Measurements from ENCODE around the gene GRXCR1. TPM values are rescaled to one million over a fixed set of nuclear protein-coding genes. Genes with fewer than 3 reads are reported as not detected.

The GRXCR1 gene
- polyA plus RNA-seq (2013, experiment 1 of 4), result not detected
- not detected for polyA plus RNA-seq (2013, experiment 2 of 4)
- not detected for polyA plus RNA-seq (2013, experiment 3 of 4)
- polyA plus RNA-seq (2013, experiment 4 of 4), result 0.24 TPM

- 83 to 100% methylated on average over 1 of the region's 2 CpGs for WGBS, 2 experiments
- Histone ChIP-seq H3K27ac (ENCODE audit: insufficient read depth, low read depth, low read length, poor library complexity, severe bottlenecking) (no peak within 1 kb of the TSS), H3K4me1 (ENCODE audit: control insufficient read depth, insufficient read depth, low read length) (no peaks in the 10 kb centered on the region), H3K27me3 (ENCODE audit: control insufficient read depth, insufficient read depth, low read length, poor library complexity, severe bottlenecking) (no peaks in the 10 kb centered on the region), H3K36me3 (ENCODE audit: control insufficient read depth, insufficient read depth, low read length) (no peaks in the 10 kb centered on the region), H3K9me3 (ENCODE audit: control insufficient read depth, low read length) (no peaks in the 10 kb centered on the region), H3K4me3 (ENCODE audit: insufficient read depth, low read depth, low read length) (no peak within 1 kb of the TSS)
These were observed at the start of gene GRXCR1 for GRCh38 chr4:42892413-42892812. Gene GRXCR1, plus strand, starts transcription at chr4:42892713. Its CDS starts 554 bp downstream, at chr4:42893267.

- 95 to 98% methylated on average over 2 of the region's 2 CpGs for WGBS, 2 experiments
- H3K36me3 ChIP-seq (ENCODE audit: control insufficient read depth, insufficient read depth, low read length), result no peaks in the 10 kb centered on the region
- no peaks in the 10 kb centered on the region for H3K27me3 ChIP-seq (ENCODE audit: control insufficient read depth, insufficient read depth, low read length, poor library complexity, severe bottlenecking)
- no peaks in the 10 kb centered on the region for H3K9me3 ChIP-seq (ENCODE audit: control insufficient read depth, low read length)
- no peak overlapping the region for H3K4me3 ChIP-seq (ENCODE audit: insufficient read depth, low read depth, low read length)
- no peaks in the 10 kb centered on the region for H3K4me1 ChIP-seq (ENCODE audit: control insufficient read depth, insufficient read depth, low read length)
- no peak overlapping the region for H3K27ac ChIP-seq (ENCODE audit: insufficient read depth, low read depth, low read length, poor library complexity, severe bottlenecking)
These were observed 48.8 kb upstream of the GRXCR1 start for GRCh38 chr4:42843694-42844093.

- 91 to 98% methylated on average over 3 of the region's 3 CpGs for WGBS, 2 experiments
- no peaks in the 10 kb centered on the region for H3K27me3 ChIP-seq (ENCODE audit: control insufficient read depth, insufficient read depth, low read length, poor library complexity, severe bottlenecking)
These were observed 48.0 kb upstream of the GRXCR1 start for GRCh38 chr4:42844422-42845070.

GRCh38 chr4:42845586-42845985 lies 46.9 kb upstream of the GRXCR1 start:
- 79 to 86% methylated on average over 1 of the region's 1 CpG for WGBS, 2 experiments
- H3K4me3 ChIP-seq (ENCODE audit: insufficient read depth, low read depth, low read length), result no peak overlapping the region
- no peak overlapping the region for H3K27ac ChIP-seq (ENCODE audit: insufficient read depth, low read depth, low read length, poor library complexity, severe bottlenecking)
- H3K27me3 ChIP-seq (ENCODE audit: control insufficient read depth, insufficient read depth, low read length, poor library complexity, severe bottlenecking), result no peaks in the 10 kb centered on the region
- no peaks in the 10 kb centered on the region for H3K36me3 ChIP-seq (ENCODE audit: control insufficient read depth, insufficient read depth, low read length)
- no peaks in the 10 kb centered on the region for H3K9me3 ChIP-seq (ENCODE audit: control insufficient read depth, low read length)
- H3K4me1 ChIP-seq (ENCODE audit: control insufficient read depth, insufficient read depth, low read length), result no peaks in the 10 kb centered on the region

More at GRCh38 chr4:42844422-42845070, 48.0 kb upstream of the GRXCR1 start:
- no peaks in the 10 kb centered on the region for H3K9me3 ChIP-seq (ENCODE audit: control insufficient read depth, low read length)
- no peak overlapping the region for H3K4me3 ChIP-seq (ENCODE audit: insufficient read depth, low read depth, low read length)
- H3K27ac ChIP-seq (ENCODE audit: insufficient read depth, low read depth, low read length, poor library complexity, severe bottlenecking), result no peak overlapping the region
- H3K4me1 ChIP-seq (ENCODE audit: control insufficient read depth, insufficient read depth, low read length), result no peaks in the 10 kb centered on the region
- no peaks in the 10 kb centered on the region for H3K36me3 ChIP-seq (ENCODE audit: control insufficient read depth, insufficient read depth, low read length)

DNA sequence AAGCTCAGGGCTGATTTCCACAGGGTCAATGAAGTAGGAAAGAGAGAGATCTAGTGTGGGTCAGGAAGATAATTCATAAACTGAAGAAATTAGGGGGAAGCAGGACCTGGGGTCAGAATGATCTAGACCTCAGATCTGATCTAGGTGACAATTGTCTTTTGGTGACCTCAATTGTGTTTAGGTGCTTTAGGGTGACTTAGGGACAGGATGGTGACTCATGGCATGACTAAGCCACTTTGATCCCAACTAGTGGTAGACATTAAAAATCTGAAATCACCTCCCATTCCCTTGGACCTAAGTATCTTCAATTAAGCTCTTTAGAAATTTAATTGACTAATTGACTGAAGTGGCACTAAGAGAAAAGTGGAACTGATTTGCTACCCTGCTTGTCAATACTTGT lies 36.7 kb upstream of the GRXCR1 start:
- Histone ChIP-seq H3K9me3 (ENCODE audit: control insufficient read depth, low read length) (no peaks in the 10 kb centered on the region), H3K36me3 (ENCODE audit: control insufficient read depth, insufficient read depth, low read length) (no peaks in the 10 kb centered on the region), H3K27ac (ENCODE audit: insufficient read depth, low read depth, low read length, poor library complexity, severe bottlenecking) (no peak overlapping the region), H3K27me3 (ENCODE audit: control insufficient read depth, insufficient read depth, low read length, poor library complexity, severe bottlenecking) (no peaks in the 10 kb centered on the region), H3K4me3 (ENCODE audit: insufficient read depth, low read depth, low read length) (no peak overlapping the region), H3K4me1 (ENCODE audit: control insufficient read depth, insufficient read depth, low read length) (no peaks in the 10 kb centered on the region)

GRCh38 chr4:42865572-42866189 lies 26.8 kb upstream of the GRXCR1 start:
- no peaks in the 10 kb centered on the region for H3K36me3 ChIP-seq (ENCODE audit: control insufficient read depth, insufficient read depth, low read length)
- H3K27ac ChIP-seq (ENCODE audit: insufficient read depth, low read depth, low read length, poor library complexity, severe bottlenecking), result no peak overlapping the region
- H3K4me3 ChIP-seq (ENCODE audit: insufficient read depth, low read depth, low read length), result no peak overlapping the region
- H3K27me3 ChIP-seq (ENCODE audit: control insufficient read depth, insufficient read depth, low read length, poor library complexity, severe bottlenecking), result no peaks in the 10 kb centered on the region
- H3K4me1 ChIP-seq (ENCODE audit: control insufficient read depth, insufficient read depth, low read length), result no peaks in the 10 kb centered on the region
- H3K9me3 ChIP-seq (ENCODE audit: control insufficient read depth, low read length), result no peaks in the 10 kb centered on the region
- 27 to 36% methylated on average over 3 of the region's 3 CpGs for WGBS, 2 experiments

DNA sequence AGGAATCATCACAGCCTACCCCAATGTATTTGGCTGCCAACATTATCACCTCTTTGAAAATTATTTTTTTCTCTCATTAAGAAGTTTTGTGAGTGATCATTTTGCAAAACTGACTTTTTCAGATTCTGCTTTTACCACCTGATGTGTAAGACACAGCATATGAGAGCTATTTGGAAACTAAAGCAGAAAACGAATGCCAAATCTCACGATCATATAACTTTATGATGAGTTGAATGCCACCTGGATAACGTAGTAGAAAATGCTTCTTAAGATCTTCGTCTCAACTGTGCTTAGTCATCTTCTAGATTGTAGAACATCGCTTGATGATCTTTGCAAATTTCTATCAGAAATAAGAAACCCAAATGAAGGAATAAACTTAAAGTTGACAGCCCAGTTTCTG lies 21.3 kb upstream of the GRXCR1 start:
- Histone ChIP-seq H3K36me3 (ENCODE audit: control insufficient read depth, insufficient read depth, low read length) (no peaks in the 10 kb centered on the region), H3K9me3 (ENCODE audit: control insufficient read depth, low read length) (no peaks in the 10 kb centered on the region), H3K27ac (ENCODE audit: insufficient read depth, low read depth, low read length, poor library complexity, severe bottlenecking) (no peak overlapping the region), H3K27me3 (ENCODE audit: control insufficient read depth, insufficient read depth, low read length, poor library complexity, severe bottlenecking) (no peaks in the 10 kb centered on the region), H3K4me1 (ENCODE audit: control insufficient read depth, insufficient read depth, low read length) (no peaks in the 10 kb centered on the region), H3K4me3 (ENCODE audit: insufficient read depth, low read depth, low read length) (no peak overlapping the region)
- WGBS, 2 experiments, result 94% methylated on average over 5 of the region's 5 CpGs

GRCh38 chr4:42871671-42872290 lies 20.7 kb upstream of the GRXCR1 start:
- Histone ChIP-seq H3K4me1 (ENCODE audit: control insufficient read depth, insufficient read depth, low read length) (no peaks in the 10 kb centered on the region), H3K27me3 (ENCODE audit: control insufficient read depth, insufficient read depth, low read length, poor library complexity, severe bottlenecking) (no peaks in the 10 kb centered on the region), H3K36me3 (ENCODE audit: control insufficient read depth, insufficient read depth, low read length) (no peaks in the 10 kb centered on the region), H3K9me3 (ENCODE audit: control insufficient read depth, low read length) (no peaks in the 10 kb centered on the region), H3K27ac (ENCODE audit: insufficient read depth, low read depth, low read length, poor library complexity, severe bottlenecking) (no peak overlapping the region), H3K4me3 (ENCODE audit: insufficient read depth, low read depth, low read length) (no peak overlapping the region)
- 89 to 93% methylated on average over 2 of the region's 2 CpGs for WGBS, 2 experiments

- no peak overlapping the region for H3K27ac ChIP-seq (ENCODE audit: insufficient read depth, low read depth, low read length, poor library complexity, severe bottlenecking)
- WGBS, 2 experiments, result 77 to 80% methylated on average over 3 of the region's 3 CpGs
These were observed 13.7 kb upstream of the GRXCR1 start for GRCh38 chr4:42878863-42879262.

DNA sequence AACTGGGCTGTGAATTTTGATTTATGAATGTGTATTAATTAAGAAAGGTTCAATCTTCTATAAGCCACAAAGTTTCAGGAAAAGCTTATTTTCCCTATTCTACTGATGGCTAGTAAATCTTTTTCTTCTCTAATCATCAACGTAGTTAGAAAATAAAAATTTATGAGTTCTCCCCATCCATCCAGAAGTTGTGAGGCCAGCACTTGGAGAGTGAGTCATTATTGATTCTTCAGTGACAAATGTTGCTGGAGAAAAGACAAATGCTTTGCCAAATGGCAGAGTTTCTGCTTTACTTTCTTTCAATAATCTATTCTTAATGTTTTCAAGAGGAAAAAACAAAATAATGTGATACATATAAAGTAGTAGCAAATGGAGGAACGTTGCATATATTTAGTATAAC lies 11.3 kb upstream of the GRXCR1 start:
- no peak overlapping the region for H3K27ac ChIP-seq (ENCODE audit: insufficient read depth, low read depth, low read length, poor library complexity, severe bottlenecking)
- no peaks in the 10 kb centered on the region for H3K4me1 ChIP-seq (ENCODE audit: control insufficient read depth, insufficient read depth, low read length)
- WGBS, 2 experiments, result 90% methylated on average over 1 of the region's 2 CpGs; no CpG with 5 or more reads in 1 of the 2 experiments
- H3K36me3 ChIP-seq (ENCODE audit: control insufficient read depth, insufficient read depth, low read length), result no peaks in the 10 kb centered on the region
- H3K27me3 ChIP-seq (ENCODE audit: control insufficient read depth, insufficient read depth, low read length, poor library complexity, severe bottlenecking), result no peaks in the 10 kb centered on the region
- H3K9me3 ChIP-seq (ENCODE audit: control insufficient read depth, low read length), result no peaks in the 10 kb centered on the region
- no peak overlapping the region for H3K4me3 ChIP-seq (ENCODE audit: insufficient read depth, low read depth, low read length)

More at GRCh38 chr4:42878863-42879262, 13.7 kb upstream of the GRXCR1 start:
- Histone ChIP-seq H3K36me3 (ENCODE audit: control insufficient read depth, insufficient read depth, low read length) (no peaks in the 10 kb centered on the region), H3K27me3 (ENCODE audit: control insufficient read depth, insufficient read depth, low read length, poor library complexity, severe bottlenecking) (no peaks in the 10 kb centered on the region), H3K4me3 (ENCODE audit: insufficient read depth, low read depth, low read length) (no peak overlapping the region), H3K4me1 (ENCODE audit: control insufficient read depth, insufficient read depth, low read length) (no peaks in the 10 kb centered on the region), H3K9me3 (ENCODE audit: control insufficient read depth, low read length) (no peaks in the 10 kb centered on the region)
